ENCODE results near the gene SLC9A7.

The SLC9A7 gene

DNA sequence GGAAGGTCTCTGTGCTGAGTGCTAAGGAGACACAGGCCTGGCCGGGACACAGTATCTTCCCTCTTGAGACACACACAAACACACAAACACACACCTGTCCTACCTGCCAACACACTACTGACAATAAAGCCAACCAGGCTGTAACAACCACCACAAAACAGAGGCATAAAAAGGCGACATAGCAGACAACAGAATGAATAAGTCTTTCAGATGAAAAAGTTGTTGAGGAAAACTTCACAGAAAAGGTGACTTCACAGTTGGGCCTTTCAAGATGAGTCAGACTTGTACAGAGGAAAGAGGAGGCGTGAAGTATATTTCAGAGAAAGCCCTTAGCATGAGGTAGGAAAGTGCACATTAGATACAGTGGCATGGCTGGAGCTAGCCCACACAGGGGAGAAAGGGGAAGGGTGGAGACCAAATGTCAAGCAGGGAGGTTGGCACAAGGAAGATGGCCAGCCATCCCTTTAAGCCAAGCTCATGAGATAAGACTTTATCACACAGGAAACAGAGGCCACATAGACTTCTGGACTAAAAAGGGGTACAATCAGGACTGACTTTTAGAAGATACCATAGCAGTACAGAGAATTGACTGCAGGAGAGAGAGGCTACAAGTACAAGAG, 54.0 kb downstream of the SLC9A7 start:
- DNase-seq (ENCODE audit: low read depth, low spot score): no peak

DNA sequence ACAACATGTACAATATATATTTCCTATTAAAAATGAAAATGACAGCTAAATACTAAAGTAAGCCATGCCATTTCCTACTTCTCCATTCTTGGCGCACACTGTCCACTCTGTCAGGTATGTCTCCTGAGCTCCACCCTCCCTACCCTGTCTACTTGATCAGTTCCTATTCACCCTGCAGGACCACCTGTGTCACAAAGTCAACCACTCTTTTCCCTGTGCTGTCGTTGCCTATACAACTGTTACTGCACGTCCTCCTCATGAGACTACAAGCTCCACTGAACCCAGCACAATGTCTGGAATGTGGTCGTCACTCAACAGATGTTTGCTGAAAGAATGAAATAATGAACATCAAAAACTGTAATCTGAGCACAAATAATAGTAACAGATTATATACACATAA, 54.9 kb downstream of the SLC9A7 start:
- no peak for DNase-seq (ENCODE audit: low read depth, low spot score)

DNA sequence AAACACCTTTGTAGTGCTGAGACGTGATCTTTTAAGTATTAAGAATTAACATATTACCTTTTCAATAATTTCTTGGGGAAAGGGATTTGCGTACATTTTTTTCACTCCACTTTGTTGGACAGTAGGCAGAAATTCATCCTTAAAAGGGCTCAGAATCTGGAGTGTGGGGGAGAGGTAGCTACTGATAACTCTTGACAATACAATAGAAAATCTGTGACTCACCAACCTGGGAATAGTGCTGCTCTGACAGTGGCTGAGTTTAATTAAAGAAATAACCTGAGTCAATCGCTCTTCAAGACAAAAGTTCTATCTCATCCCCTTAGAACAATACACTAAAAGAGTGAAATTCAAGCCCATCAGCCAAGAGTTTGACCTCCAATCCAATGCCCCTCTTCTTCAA, 60.2 kb downstream of the SLC9A7 start:
- DNase-seq (ENCODE audit: low read depth, low spot score): no peak

DNA sequence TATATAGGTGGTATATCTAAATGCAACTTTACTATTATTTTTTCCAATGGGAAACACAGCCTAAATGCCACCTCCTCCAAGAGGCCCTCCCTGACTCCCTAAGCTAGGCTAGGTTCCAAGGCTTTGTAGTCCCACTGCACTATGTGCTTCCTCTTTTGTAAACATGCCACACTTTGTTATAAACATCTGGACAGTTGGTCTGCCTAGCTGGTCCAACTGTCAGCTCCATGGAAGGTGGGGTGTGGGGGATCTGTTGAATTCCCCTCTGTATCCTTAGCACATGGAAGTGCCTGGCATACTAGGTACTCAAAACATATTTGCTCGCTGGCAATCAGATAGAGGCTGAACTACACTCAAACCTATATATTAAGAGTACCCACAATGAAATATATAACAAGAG, 63.4 kb downstream of the SLC9A7 start:
- DNase-seq (ENCODE audit: low read depth, low spot score): no peak

DNA sequence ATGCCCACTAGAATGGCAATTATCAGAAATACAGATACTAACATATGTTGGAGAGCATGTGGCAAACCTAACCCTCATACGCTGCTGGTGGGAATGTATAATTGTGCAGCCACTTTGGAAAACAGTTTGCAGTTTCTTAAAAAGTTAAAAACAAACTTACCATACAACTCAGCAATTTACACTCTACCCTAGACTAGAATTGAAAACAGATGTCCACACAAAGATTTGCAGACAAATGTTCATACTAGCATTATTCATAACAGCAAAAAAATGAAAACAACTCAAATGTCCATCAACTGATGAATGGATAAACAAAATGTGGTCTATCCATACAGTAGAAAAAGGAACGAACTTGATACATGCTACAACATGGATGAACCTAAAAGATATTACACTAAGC, 64.4 kb downstream of the SLC9A7 start:
- no peak for DNase-seq (ENCODE audit: low read depth, low spot score)

DNA sequence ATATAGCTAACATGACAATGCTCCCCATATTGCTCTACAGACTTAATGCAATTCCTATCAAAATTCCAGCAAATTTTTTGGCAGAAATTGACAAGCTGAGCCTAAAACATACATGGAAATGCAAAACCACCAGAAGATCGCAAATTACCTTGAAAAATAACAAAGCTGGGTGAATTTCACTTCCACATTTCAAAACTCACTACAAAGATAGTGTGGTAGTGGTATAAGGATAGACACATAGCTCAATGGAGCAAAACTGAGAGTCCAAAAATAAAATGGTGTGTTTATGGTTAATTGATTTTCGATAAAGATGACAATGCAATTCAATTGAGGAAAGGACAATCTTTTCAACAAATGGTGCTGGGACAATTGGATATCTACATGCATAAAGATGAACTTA, 65.8 kb downstream of the SLC9A7 start:
- no peak for DNase-seq (ENCODE audit: low read depth, low spot score)

DNA sequence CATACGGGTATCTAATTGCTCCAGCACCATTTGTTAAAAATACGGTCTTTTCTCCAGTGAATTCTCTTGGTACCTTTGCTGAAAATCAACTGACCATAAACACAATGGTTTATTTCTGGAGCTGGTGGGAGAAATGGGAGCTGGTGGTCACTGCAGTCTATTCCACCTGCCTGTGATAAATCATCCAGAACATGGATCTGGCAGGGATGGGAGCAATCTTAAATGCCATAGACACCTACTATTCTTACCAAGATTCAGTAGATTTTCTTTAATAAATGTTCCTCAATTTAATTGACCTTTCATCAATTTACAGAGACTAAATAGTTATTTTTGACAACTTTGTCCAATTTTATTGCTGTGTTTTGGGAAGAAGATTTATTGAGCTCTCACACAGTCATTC, 68.1 kb downstream of the SLC9A7 start:
- DNase-seq (ENCODE audit: low read depth, low spot score): no peak

DNA sequence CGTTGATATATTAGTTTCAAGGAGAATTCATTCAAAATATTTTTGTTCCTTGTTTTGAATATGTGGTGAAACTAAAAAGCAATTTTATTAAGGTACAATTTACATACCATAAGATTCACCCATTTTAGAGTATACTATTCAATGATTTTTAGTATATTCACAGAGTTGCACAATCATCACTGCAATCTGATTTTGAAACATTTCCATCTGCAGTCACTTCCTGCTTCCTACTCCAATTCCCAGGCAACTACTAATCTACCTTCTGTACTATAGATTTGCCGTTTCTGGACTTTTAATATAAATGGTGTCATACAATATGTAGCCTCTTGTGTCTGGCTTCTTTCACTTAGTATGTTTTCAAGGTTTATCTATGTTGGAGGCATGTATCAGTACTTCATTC, 71.3 kb downstream of the SLC9A7 start:
- DNase-seq (ENCODE audit: low read depth, low spot score): no peak

DNA sequence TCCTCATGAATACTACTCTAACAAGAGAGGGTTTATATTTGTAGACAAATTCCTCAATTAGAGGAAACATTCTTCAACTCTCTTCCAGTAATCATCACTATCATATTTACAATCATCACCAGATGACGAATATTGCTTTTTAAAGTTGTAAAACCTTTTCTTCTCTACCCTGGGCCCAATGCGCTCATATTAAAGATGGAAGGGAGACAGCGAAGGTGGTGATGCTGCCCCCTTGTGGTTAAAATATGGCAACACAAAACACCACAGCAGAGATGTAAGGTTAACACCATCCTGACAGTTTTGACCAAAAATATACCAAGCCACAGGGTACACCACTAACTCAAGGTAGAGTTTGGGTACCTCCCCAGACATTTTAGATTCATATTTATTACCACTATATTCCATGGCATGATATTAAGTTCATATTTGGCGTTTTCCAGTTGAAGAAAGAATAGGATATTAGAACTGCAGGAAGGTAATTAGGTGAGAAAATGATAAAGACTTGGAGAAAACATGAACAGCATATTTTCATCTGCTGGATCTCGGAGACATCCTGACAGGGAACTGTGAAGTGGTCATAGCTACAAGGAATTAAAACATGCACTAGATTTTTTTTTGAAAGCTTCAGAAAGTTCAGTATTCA, 72.8 kb downstream of the SLC9A7 start:
- DNase-seq (ENCODE audit: low read depth, low spot score): no peak

DNA sequence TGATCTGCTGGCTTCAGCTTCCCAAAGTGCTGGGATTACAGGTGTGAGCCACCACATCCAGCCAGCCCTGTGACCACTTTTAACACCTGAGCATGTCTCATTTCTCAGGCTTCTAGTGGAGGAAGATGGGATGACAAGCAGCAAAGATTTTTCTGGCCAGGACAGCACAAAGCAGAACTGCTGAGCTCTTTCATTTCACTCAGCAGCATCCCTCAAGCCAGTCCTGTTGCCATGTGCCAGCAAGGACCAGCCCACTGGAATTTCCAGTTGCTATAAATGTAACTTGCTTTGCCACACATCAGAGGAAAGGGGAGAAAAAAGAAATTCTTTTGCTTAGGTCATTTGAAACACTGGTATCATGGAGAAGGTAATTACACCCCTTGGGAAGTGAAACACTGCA, 75.9 kb downstream of the SLC9A7 start:
- DNase-seq (ENCODE audit: low read depth, low spot score): no peak

DNA sequence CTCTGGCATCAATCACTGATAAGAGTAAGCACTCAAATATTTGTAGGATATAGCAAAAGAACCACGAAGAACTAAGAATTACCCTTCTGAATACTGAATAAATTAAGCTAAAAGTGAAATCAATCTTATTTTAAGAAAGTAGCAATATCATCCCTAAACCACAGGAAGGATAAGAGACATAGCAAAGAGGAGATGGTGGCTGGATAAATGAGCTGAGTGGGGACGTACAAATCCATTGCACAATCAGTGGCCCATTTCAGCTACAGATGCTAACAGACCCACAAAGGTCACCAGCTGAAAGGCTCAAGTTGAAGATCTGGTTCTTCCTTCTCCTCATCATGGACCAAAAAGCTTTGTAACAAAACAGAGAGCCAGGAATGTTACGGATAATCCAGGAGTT, 77.1 kb downstream of the SLC9A7 start:
- DNase-seq (ENCODE audit: low read depth, low spot score): no peak

DNA sequence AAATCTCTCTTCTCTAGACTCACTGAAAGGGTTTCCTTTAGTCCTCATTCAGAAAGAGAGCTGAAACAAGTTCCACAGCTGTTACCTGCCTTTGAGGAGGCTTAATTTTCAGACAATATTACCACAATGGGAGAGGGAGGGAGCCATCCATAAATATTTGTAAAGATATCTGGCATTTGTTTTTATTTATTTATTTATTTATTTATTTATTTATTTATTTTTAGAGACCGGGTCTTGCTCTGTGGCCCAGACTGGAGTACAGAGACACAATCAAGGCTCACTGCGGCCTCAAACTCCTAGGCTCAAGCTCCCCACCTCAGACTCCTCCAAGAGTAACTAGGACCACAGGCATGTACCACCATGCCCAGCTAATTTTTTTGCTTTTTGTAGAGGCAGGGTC, 80.7 kb downstream of the SLC9A7 start:
- no peak for DNase-seq (ENCODE audit: low read depth, low spot score)

DNA sequence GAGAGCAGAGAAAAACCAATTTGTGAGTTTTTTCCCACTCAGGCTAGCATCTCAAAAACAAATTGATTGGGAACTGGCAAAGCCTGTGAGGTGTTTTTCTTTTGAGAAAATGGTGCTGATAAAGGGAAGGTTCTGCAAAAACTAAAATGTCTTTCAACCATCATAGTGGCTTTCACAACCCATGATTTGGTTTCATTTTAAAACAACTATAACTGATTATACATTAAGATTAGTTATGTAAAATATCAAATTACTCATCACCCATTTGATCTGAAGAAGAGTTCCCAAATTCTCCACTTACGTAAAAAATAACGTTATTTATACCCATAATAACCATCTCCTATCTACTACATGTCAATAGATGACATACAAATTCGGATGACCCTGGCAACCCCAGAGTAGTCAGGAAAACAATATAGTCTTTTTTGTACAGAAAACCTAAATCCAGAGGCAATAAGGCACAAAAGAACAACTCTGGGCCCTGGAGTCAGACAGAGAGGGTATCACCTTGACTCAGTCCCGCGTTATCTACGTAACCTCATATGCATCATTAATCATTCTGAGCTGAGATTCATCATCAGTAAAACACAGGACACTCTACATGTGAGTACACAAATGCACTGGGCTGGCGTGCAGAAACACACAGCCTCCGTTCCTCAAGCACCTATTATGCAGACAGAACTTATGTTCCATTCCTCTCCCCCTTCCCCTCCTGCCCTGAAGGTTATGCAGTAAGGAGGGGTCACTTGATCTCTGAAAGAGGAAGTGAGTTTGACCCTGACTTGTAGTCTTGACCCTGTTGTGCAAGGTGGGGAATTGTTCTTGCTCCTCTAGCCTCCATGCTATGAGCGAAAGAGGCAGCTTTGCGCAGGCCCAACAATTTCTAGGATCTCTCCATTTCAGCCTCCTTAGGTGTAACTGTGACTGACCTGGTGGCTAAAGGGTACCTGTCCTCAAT, 82.2 kb downstream of the SLC9A7 start:
- no peak for DNase-seq (ENCODE audit: low read depth, low spot score)

DNA sequence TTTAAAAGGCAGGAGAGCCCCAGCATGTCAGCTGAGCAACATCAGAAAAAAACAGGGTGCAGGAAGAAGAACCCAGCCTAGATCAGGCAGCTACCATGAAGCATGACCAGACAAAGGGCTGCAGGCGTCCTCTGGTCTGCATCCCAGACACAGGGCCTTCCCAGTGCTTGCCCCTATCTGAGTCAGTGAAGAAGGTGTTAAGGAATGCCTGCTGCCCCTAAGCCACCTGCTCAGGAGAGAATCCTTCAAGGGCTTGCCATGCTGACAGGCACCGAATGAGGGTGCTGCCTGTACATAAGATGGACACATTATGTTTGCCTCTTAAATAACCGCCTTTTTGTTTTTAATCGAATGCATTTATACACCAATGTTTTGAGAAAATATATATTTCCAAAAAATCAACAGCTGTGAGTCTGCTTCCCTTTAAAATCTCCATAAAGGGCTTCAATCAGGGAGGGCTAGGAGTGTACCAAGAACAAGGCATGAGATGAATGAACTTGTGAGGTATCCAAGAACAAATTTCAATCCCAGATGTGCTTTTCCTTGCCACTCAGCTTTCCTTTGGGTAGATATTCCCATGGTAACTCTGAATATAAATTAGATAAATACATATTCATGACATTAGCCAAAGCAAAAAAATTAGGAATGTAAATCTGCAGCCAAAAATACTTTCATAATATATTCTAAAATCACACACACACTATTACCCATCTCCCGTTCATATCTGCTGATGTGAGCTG, 85.1 kb downstream of the SLC9A7 start:
- no peak for DNase-seq (ENCODE audit: low read depth, low spot score)

DNA sequence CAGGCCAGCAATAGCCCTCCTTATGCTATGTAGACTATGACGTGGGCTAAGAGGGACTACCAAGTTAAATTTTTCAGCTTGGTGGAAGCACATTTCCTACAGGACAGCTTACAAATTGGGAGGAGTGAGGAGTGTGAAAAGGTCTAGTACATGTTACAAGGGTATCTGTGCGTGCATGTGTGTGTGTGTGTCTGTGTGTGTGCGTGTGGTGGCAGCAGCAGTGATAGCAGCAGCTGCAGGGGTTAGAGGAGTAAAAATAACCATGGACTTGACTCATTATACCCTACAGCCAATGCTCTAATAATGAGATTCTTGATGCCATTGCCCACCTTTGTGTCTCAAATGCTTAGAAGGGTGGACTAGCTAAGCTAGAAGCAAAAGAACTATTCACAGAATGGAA, 88.6 kb downstream of the SLC9A7 start:
- DNase-seq (ENCODE audit: low read depth, low spot score): no peak

DNA sequence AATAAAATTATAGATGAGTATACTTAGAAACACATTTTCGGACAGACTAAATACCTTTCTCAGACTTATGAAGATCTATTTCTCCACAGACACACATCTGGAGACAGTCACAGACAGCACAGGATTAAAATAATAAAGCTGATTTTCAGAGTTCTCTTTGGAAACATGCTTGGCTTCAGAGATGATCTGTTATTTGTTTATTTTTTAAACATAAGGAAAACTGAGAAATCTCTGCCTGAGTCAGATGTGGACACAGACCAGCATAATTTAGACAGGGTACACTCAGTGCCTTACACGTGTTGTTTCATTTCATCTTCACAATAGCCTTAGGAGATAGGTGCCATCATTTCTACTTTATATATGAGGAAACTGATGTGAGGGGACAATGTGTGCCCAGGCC, 92.1 kb downstream of the SLC9A7 start:
- DNase-seq (ENCODE audit: low read depth, low spot score): no peak

DNA sequence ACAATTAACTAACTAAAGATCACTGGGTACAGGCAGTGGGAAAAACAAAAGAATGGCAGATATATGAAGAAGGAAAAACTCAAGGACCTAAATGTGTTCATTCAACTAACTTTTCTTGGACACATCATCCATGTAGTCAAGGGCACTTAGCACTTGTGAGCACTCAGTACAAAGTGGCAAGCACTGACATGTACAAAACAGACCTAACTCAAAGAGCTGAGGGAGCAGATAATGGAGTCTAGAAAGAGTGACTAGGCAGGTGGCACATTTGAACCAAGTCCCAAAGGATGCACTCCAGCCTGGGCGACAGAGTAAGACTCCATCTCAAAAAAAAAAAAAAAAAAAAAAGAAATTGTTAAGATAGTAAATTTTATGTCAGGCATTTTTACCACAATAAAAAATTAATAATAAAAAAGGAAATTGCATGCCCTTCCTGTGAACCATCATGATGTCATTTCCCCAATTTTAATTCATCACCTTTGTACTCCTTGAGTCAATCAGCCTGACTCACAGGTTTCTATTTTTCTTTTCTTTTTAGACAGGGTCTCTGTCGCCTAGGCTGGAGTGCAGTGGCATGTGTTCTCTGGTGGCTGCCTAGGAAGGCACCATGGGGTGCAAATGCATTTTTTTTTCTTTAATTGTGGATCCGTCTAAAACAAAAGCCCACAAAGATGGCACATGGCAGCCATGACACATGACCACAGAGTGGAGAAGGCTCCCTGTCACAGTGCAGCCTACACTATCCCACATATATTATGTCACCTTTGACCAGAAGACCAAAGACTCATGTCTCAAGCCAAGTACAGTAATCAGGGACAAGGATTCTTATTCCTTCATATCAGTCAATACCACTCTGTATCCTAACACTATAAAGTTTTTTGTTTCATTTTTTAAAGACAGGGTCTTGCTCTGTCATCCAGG, 93.4 kb downstream of the SLC9A7 start:
- DNase-seq (ENCODE audit: low read depth, low spot score): no peak

DNA sequence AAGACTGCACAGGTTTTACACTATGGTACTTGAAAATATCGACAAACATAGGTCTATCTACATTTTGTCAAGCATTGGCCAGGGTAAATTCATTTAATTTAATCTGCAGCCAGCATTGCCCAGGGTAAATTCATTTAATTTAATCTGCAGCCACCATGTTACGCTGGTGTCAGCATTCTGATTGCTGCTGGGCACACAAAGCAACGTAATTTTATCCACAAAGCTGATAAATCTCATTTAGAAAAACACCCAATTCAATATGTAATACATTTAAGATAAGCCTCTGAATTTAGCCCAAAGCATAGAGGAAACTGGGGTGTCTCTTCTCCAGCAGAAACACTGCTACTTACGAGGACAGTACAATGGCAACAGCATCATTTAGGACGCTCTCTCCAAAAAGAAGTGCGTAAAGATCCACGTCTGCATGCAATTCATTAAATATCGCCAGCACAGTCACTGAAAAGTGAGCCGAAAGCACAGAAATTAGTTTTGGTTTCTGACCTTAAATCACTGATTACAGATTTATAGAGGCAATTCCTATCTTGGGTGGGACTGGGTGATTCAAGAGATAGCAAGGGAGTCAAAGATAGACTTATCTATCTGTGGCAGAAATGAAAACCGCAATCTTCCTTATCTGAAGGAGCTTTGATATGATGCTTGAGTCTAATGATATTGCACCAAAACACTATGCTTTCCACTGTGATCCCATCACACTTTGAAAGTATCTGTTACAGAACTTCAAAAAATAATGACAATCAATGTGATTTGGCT, 96.5 kb downstream of the SLC9A7 start:
- DNase-seq (ENCODE audit: low read depth, low spot score): no peak

DNA sequence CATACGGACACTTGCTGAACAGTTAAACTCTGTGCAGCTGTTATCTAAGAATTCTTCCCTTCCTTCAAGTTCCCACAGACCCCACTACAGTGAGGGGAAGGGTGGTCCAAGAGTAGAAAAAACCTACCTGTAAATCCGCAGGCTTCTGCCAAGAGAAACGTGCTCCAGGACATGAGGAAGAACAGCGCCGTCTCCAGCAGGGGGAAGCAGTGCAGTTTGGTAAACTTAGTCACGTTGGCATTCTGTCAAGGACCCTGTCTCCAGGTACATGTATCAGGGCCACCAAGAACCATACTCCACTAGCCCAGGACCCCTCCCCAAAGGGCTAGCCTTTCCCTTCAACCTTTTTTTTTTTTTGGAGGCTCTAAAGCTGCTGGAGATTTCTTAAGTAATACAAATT, 105.4 kb downstream of the SLC9A7 start:
- DNase-seq (ENCODE audit: low read depth, low spot score): no peak

Measured in smooth muscle cell of the brain vasculature (primary cell).